Right ventricle myocardium superior (tissue), 1 donor: ENCODE results near the gene KLF4. TPM values are rescaled to one million over a fixed set of nuclear protein-coding genes. Genes with fewer than 3 reads are reported as not detected.
"Not testable (repeated sequence)": the region's sequence is repeated elsewhere in the genome, so short reads cannot be mapped to it uniquely, and the experiment has no call there.

Experiments
- ATAC-seq: fragments of 200-7000 bp; cut with Tn5 transposase; one replicate; pipeline ENCODE4 v1.9.1; 2020; ENCODE audit warnings: mild to moderate bottlenecking; ENCODE audit not compliant: poor library complexity
- DNase-seq: peaks from one replicate; pipeline ENCODE4 v3.0.0-alpha.2; 2020
- intact Hi-C: fragments of 100-400 bp; cut with DNase I; formaldehyde crosslinking; loops from one replicate; pipeline ENCODE4 v1.11.2; 2022
- long read RNA-seq: library from polyadenylated mRNA; unstranded; transcript quantifications from one replicate; pipeline ENCODE4 v2.0.0, GENCODE V29; 2021
- total RNA-seq: library from RNA; stranded (reverse); fragmentation: NEBNext Ultra II Directional; extraction: Animal tissue kit (Norgen Biotek cat#: 25700); gene quantifications from one replicate; pipeline ENCODE4 v1.2.1, GENCODE V29; 2021
- donor health status: DM: no; HTN: yes; CAD: no; lungs with severe emphysema.

Gene KLF4
- 32.4 TPM for total RNA-seq
- long read RNA-seq, transcript KLF4-205 (3 exons, 2,393 nt): major isoform, 23 of 55 reads
- long read RNA-seq, transcript KLF4-201 (5 exons, 2,813 nt): minor isoform, 20 of 55 reads
- long read RNA-seq, partial matches to known transcripts: 6 of 55 reads
- long read RNA-seq, other reads (novel, unspliced or antisense): 5 of 55 reads

DNA sequence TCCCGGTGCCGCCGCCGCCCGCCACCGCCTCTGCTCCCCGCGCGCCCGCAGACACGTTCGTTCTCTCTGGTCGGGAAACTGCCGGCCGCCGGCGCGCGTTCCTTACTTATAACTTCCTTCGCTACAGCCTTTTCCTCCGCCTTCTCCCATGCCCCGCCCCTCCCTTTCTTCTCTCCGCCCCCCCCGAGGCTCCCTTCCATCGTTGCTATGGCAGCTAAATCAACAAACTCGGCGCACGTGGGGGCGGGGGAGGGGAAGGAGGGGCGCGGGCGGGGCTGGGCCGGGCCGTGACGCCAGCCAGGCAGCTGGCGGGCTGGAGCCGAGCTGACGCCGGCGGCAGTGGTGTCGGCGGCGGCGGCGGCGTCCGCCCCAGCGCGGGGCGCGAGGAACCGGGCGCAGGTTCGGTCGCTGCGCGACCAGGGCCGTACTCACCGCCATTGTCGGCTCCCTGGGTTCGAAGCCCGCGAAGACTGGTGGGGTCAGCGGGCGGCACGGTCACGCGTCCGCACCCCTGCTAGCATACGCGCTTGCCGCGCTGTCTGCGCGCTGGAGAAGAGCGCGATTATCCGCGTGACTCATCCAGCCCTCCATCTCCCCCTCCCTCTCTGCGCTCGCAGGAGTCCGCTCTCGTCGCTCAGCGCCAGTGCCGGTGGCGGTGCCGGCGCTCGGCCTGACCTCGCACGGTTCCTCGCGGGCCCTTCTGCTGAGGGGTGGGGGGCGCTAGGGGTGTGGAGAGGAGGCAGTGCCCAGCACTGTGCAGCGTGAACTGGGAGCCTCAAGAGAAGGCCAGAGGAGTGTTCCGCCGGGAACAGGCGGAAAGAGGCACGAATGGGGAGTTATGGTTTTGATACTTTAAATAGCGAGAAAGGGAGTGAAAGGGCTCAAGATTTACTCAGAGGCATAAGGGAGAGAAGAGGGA lies at the start of gene KLF4:
TSS of gene KLF4 (minus strand) at position 83 of the 919 bp plus-strand sequence. CDS start 597 bp downstream, outside the sequence.
- intact Hi-C loops: loop anchor here (5.0 to 10.0 kb wide), 2 partner anchors 85 to 147 kb away; no protein-coding TSS in a partner anchor
- ATAC-seq (peak; percentile 91), DNase-seq (peak; percentile 95)

DNA sequence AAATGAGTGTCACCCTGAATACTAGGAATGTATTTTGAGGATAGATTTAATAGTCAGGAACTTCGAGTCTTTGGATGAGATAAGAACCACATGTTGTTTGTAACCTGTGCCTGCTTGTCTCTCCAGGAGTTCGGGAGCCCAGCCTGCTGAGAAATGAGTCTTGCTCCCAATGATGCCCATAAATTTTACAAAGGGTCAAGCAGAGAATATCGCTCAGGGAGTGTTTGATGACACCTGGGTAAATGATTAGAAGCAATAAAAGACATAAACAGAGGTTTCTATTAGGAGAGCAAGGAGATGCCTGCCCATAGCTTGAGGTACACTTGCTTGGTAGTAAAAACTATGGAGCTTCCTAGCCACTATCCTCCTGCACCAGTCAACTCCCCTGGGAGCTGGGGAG lies 46.9 kb upstream of the KLF4 start:
- DNase-seq: no peak
- intact Hi-C loops: no loop called here
- no peak for ATAC-seq

DNA sequence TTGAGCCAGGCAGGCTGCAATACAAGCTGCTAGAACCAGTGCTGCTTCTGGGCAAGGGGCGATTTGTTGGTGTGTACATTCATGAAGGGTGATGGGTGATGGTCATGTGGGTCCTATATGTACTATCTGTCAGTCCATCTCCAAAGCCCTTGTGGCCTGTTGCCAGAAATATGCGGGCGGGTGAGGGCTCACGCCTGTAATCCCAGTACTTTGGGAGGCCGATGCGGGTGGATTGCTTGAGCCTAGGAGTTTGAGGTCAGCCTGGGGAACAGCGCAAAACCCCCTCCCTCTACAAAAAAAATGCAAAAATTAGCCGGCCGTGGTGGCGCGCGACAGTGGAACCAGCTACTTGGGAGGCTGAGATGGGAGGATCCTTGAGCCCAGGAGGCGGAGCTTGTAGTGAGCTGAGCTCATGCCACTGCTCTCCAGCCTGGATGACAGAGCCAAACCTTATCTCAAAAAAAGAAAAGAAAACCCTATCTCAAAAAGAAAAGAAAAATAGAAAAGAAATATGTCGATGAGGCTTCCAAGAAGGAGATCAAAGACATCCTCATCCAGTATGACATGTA lies 45.0 kb upstream of the KLF4 start:
- intact Hi-C loops: no loop called here
- DNase-seq (no peak), ATAC-seq (no peak)

DNA sequence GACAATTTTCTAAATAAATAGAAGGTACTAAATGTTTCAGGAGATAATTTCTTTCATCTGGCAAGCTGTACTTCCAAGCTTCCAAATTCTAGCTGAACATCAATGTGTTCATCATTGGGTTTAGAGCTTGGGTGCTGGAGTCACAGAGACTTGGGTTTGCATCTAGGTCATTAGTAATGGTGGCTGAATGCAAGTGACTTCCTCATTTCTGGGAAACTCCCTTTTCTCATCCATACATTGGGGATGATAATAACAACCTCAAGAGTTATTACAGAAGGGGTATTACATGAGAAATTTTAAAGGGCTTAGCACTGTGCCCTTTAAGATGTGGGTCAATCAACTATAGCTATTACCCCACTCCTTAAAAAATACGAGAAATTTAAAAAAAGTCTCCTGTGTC lies 41.1 kb upstream of the KLF4 start:
- intact Hi-C loops: no loop called here
- ATAC-seq (no peak), DNase-seq (no peak)

DNA sequence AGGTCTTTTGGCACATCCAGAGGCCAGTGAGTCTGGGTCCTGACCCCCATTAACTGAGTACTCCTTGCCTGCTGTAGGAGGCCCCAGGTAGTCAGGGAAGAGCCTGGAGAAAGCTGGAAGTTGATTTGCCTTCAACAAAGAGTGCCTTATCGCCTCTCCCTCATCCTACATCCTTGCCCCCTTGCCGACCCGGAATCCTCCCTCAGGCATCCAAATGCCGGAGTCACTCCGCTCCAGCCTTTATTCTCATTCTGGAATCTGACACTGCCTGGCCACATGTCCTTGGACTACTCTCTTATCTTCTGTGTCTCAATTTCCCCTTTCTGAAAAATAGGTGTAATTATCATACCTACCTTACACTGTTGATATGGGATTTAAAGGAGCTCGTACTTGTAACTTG lies 39.1 kb upstream of the KLF4 start:
- ATAC-seq (no peak), DNase-seq (no peak)
- intact Hi-C loops: no loop called here

DNA sequence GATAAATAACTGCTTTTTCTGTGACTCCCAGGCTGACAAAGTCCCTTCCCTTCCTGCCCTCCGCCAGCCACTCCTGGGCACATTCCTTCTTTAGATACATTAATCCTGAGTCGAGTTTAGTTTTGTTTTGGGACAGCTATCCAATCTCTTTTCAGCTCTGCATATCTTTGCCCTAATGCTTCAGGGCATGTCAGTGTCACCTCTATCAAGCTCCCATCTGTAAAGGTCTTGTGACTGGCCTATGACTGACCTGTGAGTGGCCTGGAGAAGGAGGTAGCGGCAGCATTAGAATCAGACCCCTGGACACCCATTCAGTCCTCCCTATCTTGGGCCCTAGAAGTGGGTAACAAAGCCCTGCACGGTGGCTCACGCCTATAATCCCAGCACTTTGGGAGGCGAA lies 34.0 kb upstream of the KLF4 start:
- intact Hi-C loops: loop anchor here (2.0 kb wide), 1 partner anchor 51 kb away; no protein-coding TSS in a partner anchor
- ATAC-seq: no peak
- DNase-seq: no peak

DNA sequence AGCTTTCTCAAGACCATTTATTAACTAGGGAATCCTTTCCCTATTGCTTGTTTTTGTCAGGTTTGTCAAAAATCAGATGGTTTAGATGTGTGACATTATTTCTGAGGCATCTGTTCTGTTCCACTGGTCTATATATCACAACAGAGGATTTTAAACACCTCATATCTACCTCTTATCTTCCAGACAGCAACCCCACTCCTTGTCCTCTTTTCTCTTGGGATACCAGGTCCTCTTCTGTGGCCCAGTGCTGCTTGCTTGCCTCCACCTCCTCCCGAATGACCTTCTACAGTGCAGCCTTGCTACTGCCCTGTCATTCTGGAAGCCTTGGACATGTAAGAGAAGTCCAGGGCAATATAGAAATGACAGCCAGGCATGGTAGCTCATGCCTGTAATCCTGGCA lies 30.6 kb upstream of the KLF4 start:
- ATAC-seq (no peak), DNase-seq (no peak)
- intact Hi-C loops: no loop called here

DNA sequence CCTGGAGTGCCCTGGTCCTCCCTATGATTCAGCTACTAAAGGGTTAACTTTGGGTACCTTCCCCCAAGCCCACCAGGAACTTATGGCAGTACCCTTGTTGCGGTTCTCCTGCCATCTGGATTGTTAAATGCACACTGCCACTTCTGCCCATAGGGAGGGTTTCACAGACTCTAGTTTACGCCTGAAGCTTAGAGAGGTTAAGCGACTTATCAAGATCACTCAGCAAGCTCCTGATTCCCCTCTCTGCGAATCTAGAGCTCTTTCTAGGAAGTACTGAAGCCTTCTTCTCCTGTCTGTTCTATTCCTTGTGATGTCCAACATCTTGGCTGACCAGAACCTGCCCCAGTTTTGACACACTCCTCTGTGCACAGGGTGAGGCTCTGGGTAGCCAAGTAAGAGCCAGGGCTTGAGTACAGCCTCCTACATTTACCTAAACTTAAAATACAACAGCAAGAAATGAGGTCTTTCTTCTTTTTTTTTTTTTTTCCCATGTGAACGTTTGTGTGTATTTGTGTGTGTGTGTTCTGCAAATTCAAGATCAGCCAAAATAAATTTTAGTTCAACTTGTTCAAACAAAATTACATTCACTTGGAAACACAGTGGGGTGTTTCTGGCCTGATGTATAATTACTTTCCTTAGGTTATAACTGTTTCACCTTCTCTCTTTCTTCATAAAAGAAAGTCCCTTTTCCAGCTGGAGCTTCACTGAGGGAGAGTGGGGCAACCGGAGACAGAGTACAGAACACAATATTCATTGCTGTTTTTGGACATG lies 28.7 kb upstream of the KLF4 start:
- intact Hi-C loops: no loop called here
- ATAC-seq: no peak
- DNase-seq: no peak

DNA sequence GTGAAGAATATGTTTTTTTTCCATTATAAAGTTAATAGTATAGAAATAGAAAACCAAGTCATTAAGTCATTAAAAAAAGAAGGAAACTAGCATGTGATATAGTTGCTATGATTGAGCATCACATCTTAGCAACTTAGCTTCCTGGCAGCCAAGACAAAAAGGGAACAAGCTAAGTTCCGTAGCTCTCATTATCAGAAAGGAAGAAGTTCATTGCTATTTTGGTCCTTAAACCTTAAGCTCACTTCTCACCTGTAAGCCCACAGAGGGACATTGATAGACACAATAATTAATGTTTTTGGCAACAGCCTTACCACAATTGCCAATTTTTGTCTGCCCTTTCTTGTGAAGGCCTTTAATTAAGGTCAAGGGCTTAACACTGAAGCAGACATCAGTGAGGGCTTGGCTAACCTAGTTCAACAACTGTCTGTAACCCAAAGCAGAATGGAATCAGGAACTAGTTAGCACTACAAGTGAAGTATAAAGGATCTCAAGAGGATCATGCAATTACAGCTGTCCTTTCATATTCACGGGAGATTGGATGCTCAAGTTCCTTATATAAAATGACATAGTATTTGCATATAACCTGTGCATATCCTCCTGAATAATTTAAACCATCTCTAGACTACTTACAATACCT lies 24.0 kb upstream of the KLF4 start:
- no peak for ATAC-seq
- intact Hi-C loops: no loop called here

DNA sequence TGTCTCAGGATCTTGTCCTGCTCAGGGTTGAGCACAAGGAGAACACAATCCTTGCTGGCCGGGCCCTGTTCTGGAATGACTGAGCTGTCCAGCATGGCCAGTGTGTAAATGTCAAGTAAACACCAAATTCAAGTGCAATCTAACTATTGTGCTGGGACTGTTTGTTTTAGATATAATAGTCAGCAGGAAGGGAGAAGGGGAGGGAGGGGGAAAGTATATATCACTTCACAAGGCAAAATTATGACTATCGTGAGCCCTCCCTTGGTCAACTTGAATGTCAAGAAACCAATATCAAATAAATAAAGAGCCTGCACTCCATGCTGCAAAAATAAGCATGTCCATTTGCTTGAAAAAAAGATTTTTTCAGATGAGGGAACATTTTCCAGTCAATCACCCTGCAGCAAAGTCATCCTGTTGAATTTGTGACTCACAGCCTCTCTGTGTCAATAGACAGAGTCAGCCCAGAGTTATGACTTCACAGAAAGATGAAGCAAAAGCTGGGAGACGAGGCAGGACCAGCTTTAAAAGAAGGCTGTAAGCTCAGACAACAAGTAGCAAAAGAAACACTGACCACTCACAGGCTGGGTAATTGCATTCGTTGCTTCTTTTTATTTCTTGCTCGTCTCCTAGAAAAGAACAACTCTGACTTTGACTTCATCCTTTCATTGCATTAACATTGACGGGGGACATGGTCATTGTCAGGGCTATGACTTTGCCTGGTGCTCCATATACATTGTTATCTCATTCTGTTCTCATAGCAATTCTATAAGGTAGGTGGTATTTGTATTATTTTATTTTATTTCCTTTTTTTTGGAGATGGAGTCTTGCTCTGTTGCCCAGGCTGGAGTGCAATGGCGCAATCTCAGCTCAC lies 15.3 kb upstream of the KLF4 start:
- intact Hi-C loops: no loop called here
- no peak for DNase-seq
- ATAC-seq: peak; percentile 59

More for the DNA sequence above, 24.0 kb upstream of the KLF4 start:
- no peak for DNase-seq

DNA sequence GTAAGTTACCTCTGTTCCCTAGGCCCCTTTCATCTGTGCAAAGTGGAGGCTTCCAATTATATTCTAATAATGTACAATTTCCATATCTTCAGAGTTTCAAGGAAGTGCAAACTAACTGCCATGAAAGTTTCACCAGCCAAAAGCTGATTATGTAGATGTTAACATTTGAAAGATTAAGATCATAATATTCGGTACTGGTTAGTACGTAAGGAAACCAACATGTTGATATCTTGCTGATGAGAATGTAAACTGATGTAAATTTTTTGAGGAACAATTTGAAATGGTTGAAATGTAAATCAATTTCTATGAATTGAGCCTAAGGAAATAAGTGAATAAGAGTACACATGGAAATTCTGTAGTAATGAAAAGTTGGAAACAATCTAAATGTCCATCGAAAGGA lies 12.9 kb upstream of the KLF4 start:
- intact Hi-C loops: no loop called here
- ATAC-seq (no peak), DNase-seq (no peak)

DNA sequence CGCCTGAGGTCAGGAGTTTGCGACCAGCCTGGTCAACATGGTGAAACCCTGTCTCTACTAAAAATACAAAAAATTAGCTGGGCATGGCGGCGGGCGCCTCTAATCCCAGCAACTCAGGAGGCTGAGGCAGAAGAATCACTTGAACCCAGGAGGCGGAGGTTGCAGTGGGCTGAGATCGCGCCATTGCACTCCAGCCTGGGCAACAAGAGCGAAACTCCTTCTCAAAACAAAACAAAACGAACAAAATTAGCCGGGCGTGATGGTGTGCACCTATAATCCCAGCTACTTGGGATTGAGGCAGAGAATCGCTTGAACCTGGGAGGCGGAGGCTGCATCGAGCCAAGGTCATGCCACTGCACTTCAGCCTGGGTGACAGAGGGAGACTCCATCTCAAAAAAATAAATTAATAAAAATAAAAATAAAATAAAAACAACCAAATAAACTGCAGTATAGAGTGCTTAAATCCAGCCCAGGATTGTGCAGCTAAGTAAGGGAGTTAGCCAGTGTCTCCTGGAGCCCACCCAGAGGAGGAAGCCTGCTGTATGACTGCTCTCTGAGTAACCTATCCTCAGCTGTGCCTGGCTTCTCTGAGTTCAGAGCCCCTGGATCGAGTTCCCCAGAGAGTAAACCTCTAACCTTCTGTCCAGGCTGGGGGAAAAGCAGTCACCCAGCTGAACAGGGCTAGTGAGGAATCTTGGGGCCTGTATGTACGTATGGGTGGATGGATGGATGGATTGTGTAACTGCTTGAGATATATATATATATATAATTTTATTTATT lies 11.0 kb upstream of the KLF4 start:
- DNase-seq, intact Hi-C loops, ATAC-seq: not testable (repeated sequence)

DNA sequence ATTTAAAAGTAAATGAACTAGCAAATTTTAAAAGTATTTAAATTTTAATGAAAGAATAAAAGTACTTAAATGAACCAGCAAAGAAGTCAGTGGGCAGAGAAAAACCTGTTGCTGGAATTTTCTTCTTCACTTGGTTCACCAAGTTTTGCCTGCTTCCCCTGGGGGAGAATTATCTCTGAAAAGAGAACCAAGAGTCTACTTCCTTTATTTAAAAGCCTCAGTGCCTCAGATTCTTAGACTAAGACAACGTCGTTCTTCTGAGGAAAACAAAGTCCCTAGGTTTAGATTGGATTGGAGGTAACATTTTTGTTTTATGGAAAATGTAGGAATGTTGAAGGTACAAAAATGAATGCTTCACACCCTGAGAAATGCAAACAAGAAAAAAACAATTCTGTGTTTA lies 7.4 kb upstream of the KLF4 start:
- ATAC-seq (no peak), DNase-seq (no peak)
- intact Hi-C loops: loop anchor here (10.0 kb wide), 1 partner anchor 78 kb away; no protein-coding TSS in a partner anchor

DNA sequence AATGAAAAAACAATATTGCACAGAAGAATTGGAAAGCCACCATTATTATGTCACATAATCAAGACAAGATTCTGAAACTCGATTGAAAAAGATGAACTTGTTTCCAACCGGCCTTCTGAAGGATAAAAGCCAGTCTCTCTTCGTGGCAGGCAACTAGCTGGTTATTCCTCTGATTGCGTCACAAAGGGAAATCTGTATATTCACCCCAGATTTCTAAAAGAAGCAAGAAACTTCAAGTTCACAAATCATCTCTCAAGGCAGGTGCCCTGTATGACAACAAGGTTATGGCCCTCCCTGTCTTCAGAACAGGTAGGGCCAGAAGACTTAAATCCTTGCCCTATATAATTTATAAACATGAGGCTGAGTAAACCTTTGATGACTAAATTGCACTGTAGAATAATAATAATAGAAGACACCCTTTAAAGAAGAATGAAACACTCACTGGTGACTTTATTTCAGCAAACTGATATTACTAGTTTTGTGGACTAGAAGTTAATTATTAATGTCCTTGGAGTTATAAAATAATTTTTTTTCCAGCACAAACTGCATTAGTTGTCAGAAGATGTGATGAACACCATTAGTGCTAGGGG lies 2.9 kb upstream of the KLF4 start:
- no peak for DNase-seq
- intact Hi-C loops: loop anchor here (10.0 kb wide), 1 partner anchor 82 kb away; no protein-coding TSS in a partner anchor
- ATAC-seq: no peak

DNA sequence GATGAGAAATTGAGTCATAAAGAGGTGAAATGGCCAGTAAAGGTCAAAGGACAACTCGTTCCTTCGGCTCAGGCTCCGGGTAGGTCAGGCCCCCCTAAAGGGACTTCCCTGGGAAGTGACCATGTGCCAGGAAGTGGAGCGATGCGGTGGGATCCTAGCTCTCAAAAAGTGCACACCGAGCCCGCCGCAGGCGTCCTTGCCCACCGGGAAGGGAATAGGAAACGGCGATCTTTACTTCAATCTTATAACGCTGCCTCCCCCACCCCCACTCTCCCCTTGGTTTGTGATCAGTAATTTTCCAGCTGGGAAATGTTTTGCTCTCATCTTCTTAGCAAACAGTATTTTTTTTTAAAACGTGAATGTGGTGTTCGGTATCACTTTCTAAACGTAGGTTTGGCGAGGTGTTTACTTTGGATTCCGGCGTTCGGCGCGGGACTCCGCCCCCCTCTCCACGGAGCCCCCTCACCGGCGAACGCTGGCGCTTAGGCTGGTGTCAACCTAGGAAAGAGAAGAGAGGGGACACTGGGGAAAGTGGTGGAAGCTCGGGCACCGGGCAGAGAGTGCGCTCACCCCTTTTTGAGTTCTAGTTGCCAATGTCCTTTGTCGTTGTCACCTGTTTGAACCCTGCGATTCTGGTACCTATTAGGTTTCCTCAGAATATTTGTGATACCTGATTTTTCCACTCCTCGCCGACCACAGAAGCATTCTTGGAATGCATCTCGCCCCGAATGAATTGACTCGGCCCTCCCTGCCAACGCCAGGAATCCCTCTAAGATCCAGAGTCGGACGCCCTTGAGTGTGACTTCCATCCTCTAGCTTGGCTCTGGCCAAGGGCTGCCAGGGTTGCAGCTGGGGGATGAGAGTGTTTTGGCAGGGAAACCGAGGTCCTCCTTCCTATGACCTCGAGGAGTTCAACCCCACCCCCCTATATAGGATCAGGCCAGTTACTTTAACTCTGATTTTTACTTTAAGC lies 1.8 kb upstream of the KLF4 start:
- ATAC-seq: no peak
- intact Hi-C loops: loop anchor here (10.0 kb wide), 1 partner anchor 83 kb away; no protein-coding TSS in a partner anchor
- peak; percentile 56 for DNase-seq
